ENCODE results near the gene PGRMC2. TPM values are rescaled to one million over a fixed set of nuclear protein-coding genes. Genes with fewer than 3 reads are reported as not detected.

Gene PGRMC2
- total RNA-seq, 2 donors from 2014 or later: 14.8 to 20.2 TPM

GRCh38 chr4:128322311-128322710 is 34.7 kb upstream of the PGRMC2 start:
- intact Hi-C loops (cut with DNase I): no loop called here
- WGBS, 2 donors: 70 to 74% methylated on average over 2 of the region's 2 CpGs
- TF ChIP-seq POLR2A (IDR thresholded peaks at IDR 0.05) (no peak), CTCF (IDR thresholded peaks at IDR 0.05) (no peak)
- ATAC-seq (no peak), DNase-seq (no peak)
- Histone ChIP-seq H3K36me3 (replicated peaks in 1 of 2; ENCODE audit: insufficient read depth in 1 of 2, low read depth in 2 of 2) (no peaks in the 10 kb centered on the region), H3K27me3 (no peaks in the 10 kb centered on the region), H3K4me3 (no peak overlapping the region), H3K4me1 (no peaks in the 10 kb centered on the region), H3K9me3 (no peaks in the 10 kb centered on the region), H3K27ac (no peak overlapping the region)

- Histone ChIP-seq H3K4me1 (no peaks in the 10 kb centered on the region), H3K9me3 (no peaks in the 10 kb centered on the region), H3K36me3 (replicated peaks in 1 of 2; ENCODE audit: insufficient read depth in 1 of 2, low read depth in 2 of 2) (no peaks in the 10 kb centered on the region), H3K4me3 (no peak overlapping the region), H3K27ac (no peak overlapping the region), H3K27me3 (no peaks in the 10 kb centered on the region)
- intact Hi-C loops (cut with DNase I): no loop called here
- TF ChIP-seq CTCF (IDR thresholded peaks at IDR 0.05) (no peak), POLR2A (IDR thresholded peaks at IDR 0.05) (no peak)
- ATAC-seq (no peak), DNase-seq (no peak)
- 54 to 57% methylated on average over 1 of the region's 1 CpG for WGBS, 2 donors
These were observed 33.0 kb upstream of the PGRMC2 start for GRCh38 chr4:128320656-128321055.

GRCh38 chr4:128315756-128316520 is 28.3 kb upstream of the PGRMC2 start:
- Histone ChIP-seq H3K36me3 (replicated peaks in 1 of 2; ENCODE audit: insufficient read depth in 1 of 2, low read depth in 2 of 2) (no peaks in the 10 kb centered on the region), H3K4me3 (no peak overlapping the region), H3K4me1 (peaks cover 13% of the 10 kb centered on the region), H3K9me3 (no peaks in the 10 kb centered on the region), H3K27me3 (no peaks in the 10 kb centered on the region), H3K27ac (no peak overlapping the region)
- DNase-seq (no peak), ATAC-seq (no peak)
- intact Hi-C loops (cut with DNase I): no loop called here
- TF ChIP-seq CTCF (IDR thresholded peaks at IDR 0.05) (no peak), POLR2A (IDR thresholded peaks at IDR 0.05) (no peak)
- 85 to 93% methylated on average over 2 of the region's 2 CpGs for WGBS, 2 donors

- Histone ChIP-seq H3K4me1 (peaks cover 52% of the 10 kb centered on the region), H3K36me3 (replicated peaks in 1 of 2; ENCODE audit: insufficient read depth in 1 of 2, low read depth in 2 of 2) (no peaks in the 10 kb centered on the region), H3K4me3 (no peak overlapping the region), H3K27ac (peak overlapping the region; percentile 50 to 73 (median 62)), H3K27me3 (no peaks in the 10 kb centered on the region), H3K9me3 (no peaks in the 10 kb centered on the region)
- intact Hi-C loops (cut with DNase I): no loop called here
- TF ChIP-seq POLR2A (IDR thresholded peaks at IDR 0.05) (no peak), CTCF (IDR thresholded peaks at IDR 0.05) (no peak)
- ATAC-seq: peak; percentile 64
- peak in 3 of 4 donors; percentile 41 to 58 (median 52) for DNase-seq
- WGBS, 2 donors: 14 to 18% methylated on average over 2 of the region's 2 CpGs
These were observed 24.2 kb upstream of the PGRMC2 start for GRCh38 chr4:128311659-128312403.

All from body of pancreas (tissue), 4 donors.